Measurements from ENCODE around the gene STBD1.

STBD1 gene

DNA sequence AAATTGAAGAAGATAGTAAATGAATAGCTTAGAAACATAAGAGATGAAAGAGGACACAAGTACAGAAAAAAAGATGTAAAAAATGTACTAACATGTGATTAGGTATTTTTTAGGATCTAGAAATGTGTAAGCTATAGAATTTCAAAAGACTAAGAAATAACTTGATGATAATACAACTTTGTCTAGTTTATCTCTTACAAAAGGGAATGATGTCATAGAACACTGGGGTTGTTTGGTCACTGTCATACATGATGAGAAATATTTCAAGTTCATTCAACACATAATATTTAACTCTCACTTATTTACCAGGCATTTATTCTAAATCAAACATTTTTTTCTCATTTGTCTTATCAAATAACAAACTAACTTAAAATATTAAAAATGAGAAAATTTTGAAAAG lies 18.5 kb downstream of the STBD1 start:
- Histone ChIP-seq H3K4me2 (ENCODE audit: low read length) (no peak overlapping the region), H3F3A (ENCODE audit: control insufficient read depth, insufficient read depth) (no peaks in the 10 kb centered on the region), H3K27me3 (ENCODE audit: control insufficient read depth, low read length) (no peaks in the 10 kb centered on the region), H3K9me2 (replicated peaks; ENCODE audit: control insufficient read depth, low read length) (no peaks in the 10 kb centered on the region), H3K79me2 (ENCODE audit: control insufficient read depth, low read length) (no peaks in the 10 kb centered on the region), H4K20me1 (ENCODE audit: control insufficient read depth, insufficient read depth, low read depth, low read length) (no peaks in the 10 kb centered on the region), H3K4me1 (ENCODE audit: control insufficient read depth, low read length) (no peaks in the 10 kb centered on the region), H3K36me3 (ENCODE audit: control insufficient read depth, low read length) (no peaks in the 10 kb centered on the region), H3K27ac (ENCODE audit: low read depth, low read length) (no peak overlapping the region), H3K4me3 (ENCODE audit: low read length) (no peak overlapping the region), H3K9me3 (ENCODE audit: control insufficient read depth, insufficient read depth, low read length) (peaks cover 11% of the 10 kb centered on the region; the same call in 1 of the 2 replicates)
- no peak for TF ChIP-seq EZH2phosphoT487 (IDR thresholded peaks at IDR 0.05; ENCODE audit: borderline replicate concordance, low read length)
- TF ChIP-seq, protein P1, sequence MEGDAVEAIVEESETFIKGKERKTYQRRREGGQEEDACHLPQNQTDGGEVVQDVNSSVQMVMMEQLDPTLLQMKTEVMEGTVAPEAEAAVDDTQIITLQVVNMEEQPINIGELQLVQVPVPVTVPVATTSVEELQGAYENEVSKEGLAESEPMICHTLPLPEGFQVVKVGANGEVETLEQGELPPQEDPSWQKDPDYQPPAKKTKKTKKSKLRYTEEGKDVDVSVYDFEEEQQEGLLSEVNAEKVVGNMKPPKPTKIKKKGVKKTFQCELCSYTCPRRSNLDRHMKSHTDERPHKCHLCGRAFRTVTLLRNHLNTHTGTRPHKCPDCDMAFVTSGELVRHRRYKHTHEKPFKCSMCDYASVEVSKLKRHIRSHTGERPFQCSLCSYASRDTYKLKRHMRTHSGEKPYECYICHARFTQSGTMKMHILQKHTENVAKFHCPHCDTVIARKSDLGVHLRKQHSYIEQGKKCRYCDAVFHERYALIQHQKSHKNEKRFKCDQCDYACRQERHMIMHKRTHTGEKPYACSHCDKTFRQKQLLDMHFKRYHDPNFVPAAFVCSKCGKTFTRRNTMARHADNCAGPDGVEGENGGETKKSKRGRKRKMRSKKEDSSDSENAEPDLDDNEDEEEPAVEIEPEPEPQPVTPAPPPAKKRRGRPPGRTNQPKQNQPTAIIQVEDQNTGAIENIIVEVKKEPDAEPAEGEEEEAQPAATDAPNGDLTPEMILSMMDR (IDR thresholded peaks at IDR 0.05; ENCODE audit: low read depth, low read length, poor library complexity, severe bottlenecking): no peak

DNA sequence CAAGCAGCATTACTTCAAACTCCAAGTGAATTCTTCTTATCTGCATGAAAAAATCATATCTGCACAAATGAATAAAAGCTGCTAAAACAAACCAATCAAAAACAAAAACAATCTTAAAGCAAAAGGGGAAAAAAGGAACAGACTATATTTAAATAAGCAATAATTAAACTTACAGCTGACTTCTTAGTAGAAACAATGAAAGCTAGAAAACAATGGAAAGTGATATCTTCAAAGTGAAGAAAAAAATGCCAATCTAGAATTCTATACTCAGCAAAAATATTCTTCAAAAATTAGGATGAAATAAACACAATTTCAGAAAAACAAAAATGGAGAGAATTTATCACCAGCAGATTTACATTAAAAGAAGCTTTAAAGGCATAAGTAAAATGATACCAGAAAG lies 20.0 kb downstream of the STBD1 start:
- Histone ChIP-seq H3K27ac (ENCODE audit: low read depth, low read length) (no peak overlapping the region), H3K36me3 (ENCODE audit: control insufficient read depth, low read length) (no peaks in the 10 kb centered on the region), H3K27me3 (ENCODE audit: control insufficient read depth, low read length) (no peaks in the 10 kb centered on the region), H3K9me3 (ENCODE audit: control insufficient read depth, insufficient read depth, low read length) (peaks cover 11% of the 10 kb centered on the region; the same call in 1 of the 2 replicates), H3K4me3 (ENCODE audit: low read length) (no peak overlapping the region), H3F3A (ENCODE audit: control insufficient read depth, insufficient read depth) (no peaks in the 10 kb centered on the region), H3K79me2 (ENCODE audit: control insufficient read depth, low read length) (no peaks in the 10 kb centered on the region), H4K20me1 (ENCODE audit: control insufficient read depth, insufficient read depth, low read depth, low read length) (no peaks in the 10 kb centered on the region), H3K4me2 (ENCODE audit: low read length) (no peak overlapping the region), H3K9me2 (replicated peaks; ENCODE audit: control insufficient read depth, low read length) (no peaks in the 10 kb centered on the region), H3K4me1 (ENCODE audit: control insufficient read depth, low read length) (no peaks in the 10 kb centered on the region)
- TF ChIP-seq EZH2phosphoT487 (IDR thresholded peaks at IDR 0.05; ENCODE audit: borderline replicate concordance, low read length): no peak
- TF ChIP-seq, protein P1 (IDR thresholded peaks at IDR 0.05; ENCODE audit: low read depth, low read length, poor library complexity, severe bottlenecking): no peak

DNA sequence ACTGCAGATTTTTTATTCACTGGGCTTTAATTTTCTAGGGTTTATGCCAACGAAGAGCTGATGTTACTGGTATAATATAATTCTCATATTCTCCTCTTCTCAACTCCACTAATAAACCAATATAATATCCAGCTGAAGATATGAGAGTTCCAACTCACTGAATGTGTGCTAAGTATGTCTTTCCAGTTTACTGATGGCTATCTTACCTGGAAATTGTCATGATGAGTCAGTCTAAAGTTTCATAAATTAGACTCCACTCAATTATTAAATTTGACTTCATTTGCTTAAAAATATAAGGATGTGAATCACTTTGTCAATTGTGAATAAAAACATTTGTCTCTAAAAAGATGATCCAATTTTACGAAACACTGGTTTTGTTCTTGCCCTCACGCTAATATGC lies 28.4 kb downstream of the STBD1 start:
- H3K9me3 ChIP-seq (ENCODE audit: control insufficient read depth, insufficient read depth, low read length): no peaks in the 10 kb centered on the region
- H3K9me2 ChIP-seq (replicated peaks; ENCODE audit: control insufficient read depth, low read length): no peaks in the 10 kb centered on the region
- no peaks in the 10 kb centered on the region for H3K4me1 ChIP-seq (ENCODE audit: control insufficient read depth, low read length)
- TF ChIP-seq, protein P1 (IDR thresholded peaks at IDR 0.05; ENCODE audit: low read depth, low read length, poor library complexity, severe bottlenecking): no peak
- no peaks in the 10 kb centered on the region for H3F3A ChIP-seq (ENCODE audit: control insufficient read depth, insufficient read depth)
- no peaks in the 10 kb centered on the region for H3K79me2 ChIP-seq (ENCODE audit: control insufficient read depth, low read length)
- no peaks in the 10 kb centered on the region for H4K20me1 ChIP-seq (ENCODE audit: control insufficient read depth, insufficient read depth, low read depth, low read length)
- H3K36me3 ChIP-seq (ENCODE audit: control insufficient read depth, low read length): no peaks in the 10 kb centered on the region
- no peak overlapping the region for H3K27ac ChIP-seq (ENCODE audit: low read depth, low read length)
- no peaks in the 10 kb centered on the region for H3K27me3 ChIP-seq (ENCODE audit: control insufficient read depth, low read length)
- H3K4me2 ChIP-seq (ENCODE audit: low read length): no peak overlapping the region
- H3K4me3 ChIP-seq (ENCODE audit: low read length): no peak overlapping the region

DNA sequence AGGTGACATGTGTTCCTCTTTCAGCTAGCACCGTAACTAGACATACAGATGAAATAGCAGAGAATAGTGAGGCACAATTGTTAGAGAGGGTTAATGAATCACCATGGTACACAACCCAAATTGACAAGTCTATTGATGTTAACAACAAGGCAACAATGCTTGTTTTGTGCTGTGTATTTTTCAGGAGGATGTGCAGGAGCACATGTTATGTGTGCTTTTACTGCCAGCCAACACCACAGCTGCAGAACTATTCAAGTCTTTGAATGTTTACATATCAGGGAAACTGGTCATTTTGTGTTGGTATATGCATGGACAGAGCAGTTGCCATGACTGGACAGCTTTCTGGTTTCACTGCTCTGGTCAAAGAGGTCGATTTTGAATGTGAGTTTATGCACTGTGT lies 32.8 kb downstream of the STBD1 start:
- H3K9me3 ChIP-seq (ENCODE audit: control insufficient read depth, insufficient read depth, low read length): no peaks in the 10 kb centered on the region
- TF ChIP-seq, protein P1 (IDR thresholded peaks at IDR 0.05; ENCODE audit: low read depth, low read length, poor library complexity, severe bottlenecking): no peak
- no peak for TF ChIP-seq EZH2phosphoT487 (IDR thresholded peaks at IDR 0.05; ENCODE audit: borderline replicate concordance, low read length)

More for the DNA sequence above, 32.8 kb downstream of the STBD1 start:
- no peaks in the 10 kb centered on the region; the same call in 1 of the 2 replicates for H3K9me2 ChIP-seq (replicated peaks; ENCODE audit: control insufficient read depth, low read length)
- no peaks in the 10 kb centered on the region for H3F3A ChIP-seq (ENCODE audit: control insufficient read depth, insufficient read depth)
- no peaks in the 10 kb centered on the region for H4K20me1 ChIP-seq (ENCODE audit: control insufficient read depth, insufficient read depth, low read depth, low read length)
- H3K79me2 ChIP-seq (ENCODE audit: control insufficient read depth, low read length): no peaks in the 10 kb centered on the region
- no peaks in the 10 kb centered on the region for H3K4me1 ChIP-seq (ENCODE audit: control insufficient read depth, low read length)
- H3K27ac ChIP-seq (ENCODE audit: low read depth, low read length): no peak overlapping the region
- no peak overlapping the region for H3K4me2 ChIP-seq (ENCODE audit: low read length)
- no peaks in the 10 kb centered on the region for H3K27me3 ChIP-seq (ENCODE audit: control insufficient read depth, low read length)
- H3K4me3 ChIP-seq (ENCODE audit: low read length): no peak overlapping the region
- H3K36me3 ChIP-seq (ENCODE audit: control insufficient read depth, low read length): no peaks in the 10 kb centered on the region

Measured in DOHH2 (cell line).